NCI-H2227 treated with DMSO at 0.1 percent for 48 hours (cell line): Measurements from ENCODE around the gene SUSD5.
"Not testable (repeated sequence)": the region's sequence is repeated elsewhere in the genome, so short reads cannot be mapped to it uniquely, and the experiment has no call there.

Source experiments
- DNase-seq: peaks from one replicate; lab custom pipeline; 2025; lab: John Stamatoyannopoulos, UW

Gene SUSD5

DNA sequence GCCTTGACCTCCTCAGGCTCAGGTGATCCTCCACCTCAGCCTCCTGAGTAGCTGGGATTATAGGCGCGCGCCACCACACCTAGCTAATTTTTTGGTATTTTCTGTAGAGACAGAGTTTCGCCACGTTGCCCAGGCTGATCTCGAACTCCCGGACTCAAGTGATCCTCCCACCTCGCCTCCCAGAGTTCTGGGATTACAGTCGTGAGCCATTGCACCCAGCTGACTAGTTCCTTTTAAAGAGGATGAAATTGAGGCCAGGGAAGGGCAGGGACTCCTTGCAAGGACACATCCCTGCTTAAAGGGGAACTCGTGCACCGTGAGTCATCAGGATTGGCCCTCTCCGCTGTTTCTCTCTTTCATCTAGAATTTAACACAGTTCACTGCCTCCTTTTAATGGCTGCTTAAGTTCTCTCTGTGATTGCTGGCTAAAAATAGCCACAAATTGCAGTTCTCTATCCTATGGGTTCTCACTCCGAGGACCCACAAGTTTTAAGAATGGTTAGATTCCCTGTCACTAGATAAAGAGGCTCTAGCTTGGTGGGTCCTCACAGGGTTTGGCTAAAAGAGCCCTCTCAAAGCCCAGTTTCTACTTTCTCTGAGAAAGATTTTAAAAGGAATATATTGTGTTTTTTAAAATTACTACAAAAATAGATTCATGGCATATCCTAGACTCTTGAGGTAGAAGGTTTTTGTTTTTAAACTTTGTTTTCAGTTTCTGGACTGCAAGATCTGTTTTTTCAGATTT, 103.4 kb downstream of the SUSD5 start:
- DNase-seq: peak; percentile 70

DNA sequence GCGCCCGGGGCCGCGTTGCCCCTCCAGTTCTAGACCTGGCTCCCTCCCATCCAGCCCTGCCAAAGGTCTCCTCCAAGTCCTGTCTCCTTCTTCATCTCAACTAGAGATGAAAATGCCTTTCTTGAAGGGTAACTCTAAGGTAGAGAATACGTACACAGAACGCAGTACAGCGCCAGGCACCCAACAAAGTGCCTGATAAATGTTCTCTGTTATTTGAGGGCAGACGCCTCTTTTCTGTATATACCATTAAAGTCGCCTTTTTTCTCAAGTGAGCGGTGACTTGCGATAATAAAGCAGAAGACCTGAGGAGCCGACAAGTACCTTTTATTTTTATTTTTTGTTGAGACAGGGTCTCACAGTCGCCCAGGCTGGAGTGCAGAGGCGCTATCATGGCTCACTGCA, 104.0 kb downstream of the SUSD5 start:
- DNase-seq: no peak

DNA sequence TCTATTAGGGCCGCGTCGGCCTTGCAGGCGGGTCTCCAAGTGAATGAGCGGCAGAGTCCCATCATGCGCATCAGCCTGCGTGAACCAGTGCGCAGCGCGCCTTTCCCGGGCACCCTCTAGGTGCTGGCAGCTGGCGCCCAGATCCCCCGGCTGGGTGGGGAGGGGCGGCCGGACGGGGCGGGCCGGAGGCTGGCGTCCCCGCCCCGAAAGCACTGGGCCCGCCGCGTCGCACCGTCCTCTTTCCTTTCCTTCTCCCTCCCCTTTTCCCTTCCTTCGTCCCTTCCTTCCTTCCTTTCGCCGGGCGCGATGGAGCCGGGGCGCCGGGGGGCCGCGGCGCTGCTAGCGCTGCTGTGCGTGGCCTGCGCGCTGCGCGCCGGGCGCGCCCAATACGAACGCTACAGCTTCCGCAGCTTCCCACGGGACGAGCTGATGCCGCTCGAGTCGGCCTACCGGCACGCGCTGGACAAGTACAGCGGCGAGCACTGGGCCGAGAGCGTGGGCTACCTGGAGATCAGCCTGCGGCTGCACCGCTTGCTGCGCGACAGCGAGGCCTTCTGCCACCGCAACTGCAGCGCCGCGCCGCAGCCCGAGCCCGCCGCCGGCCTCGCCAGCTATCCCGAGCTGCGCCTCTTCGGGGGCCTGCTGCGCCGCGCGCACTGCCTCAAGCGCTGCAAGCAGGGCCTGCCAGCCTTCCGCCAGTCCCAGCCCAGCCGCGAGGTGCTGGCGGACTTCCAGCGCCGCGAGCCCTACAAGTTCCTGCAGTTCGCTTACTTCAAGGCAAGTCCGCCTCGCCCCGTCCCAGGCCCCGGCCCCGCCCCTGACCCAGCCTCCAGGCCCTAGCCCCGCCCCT, 104.6 kb downstream of the SUSD5 start, which contains the start of gene CRTAP:
Gene CRTAP, plus strand, starts transcription at position 243 of the 850 bp plus-strand sequence. Its CDS starts 64 bp downstream, at position 307.
- DNase-seq: peak; percentile 63

DNA sequence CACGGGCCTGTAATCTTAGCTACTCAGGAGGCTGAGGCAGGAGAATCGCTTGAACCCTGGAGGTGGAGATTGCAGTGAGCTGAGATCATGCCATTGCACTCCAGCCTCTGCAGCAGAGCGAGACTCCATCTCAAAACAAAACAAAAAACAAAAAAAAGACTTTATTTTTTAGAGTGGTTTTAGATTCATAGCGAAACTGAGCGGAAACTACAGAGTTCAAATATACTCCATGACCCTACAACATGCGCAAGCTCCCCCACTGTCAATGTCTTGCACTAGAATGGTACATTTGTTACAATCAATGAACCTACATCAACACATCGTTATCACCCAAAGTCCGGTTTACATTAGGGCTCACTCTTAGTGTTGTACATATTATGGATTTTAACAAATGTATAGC, 107.0 kb downstream of the SUSD5 start:
- no peak for DNase-seq

DNA sequence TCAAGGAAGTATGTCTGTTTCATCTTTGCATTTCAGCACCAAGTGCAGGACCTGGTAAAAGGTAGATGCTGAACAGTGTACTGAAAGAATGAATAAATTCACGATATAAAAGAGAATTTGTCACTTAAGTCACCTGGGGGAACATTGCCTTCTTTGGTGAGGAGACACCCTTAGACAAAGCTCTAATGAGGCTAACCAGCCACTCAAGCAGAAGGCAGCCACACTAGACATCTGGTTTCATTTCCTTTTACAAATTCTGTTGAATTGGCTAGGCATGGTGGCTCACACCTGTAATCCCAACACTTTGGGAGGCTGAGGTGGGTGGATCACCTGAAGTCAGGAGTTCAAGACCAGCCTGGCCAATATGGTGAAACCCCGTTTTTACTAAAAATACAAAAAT, 111.8 kb downstream of the SUSD5 start:
- not testable (repeated sequence) for DNase-seq

DNA sequence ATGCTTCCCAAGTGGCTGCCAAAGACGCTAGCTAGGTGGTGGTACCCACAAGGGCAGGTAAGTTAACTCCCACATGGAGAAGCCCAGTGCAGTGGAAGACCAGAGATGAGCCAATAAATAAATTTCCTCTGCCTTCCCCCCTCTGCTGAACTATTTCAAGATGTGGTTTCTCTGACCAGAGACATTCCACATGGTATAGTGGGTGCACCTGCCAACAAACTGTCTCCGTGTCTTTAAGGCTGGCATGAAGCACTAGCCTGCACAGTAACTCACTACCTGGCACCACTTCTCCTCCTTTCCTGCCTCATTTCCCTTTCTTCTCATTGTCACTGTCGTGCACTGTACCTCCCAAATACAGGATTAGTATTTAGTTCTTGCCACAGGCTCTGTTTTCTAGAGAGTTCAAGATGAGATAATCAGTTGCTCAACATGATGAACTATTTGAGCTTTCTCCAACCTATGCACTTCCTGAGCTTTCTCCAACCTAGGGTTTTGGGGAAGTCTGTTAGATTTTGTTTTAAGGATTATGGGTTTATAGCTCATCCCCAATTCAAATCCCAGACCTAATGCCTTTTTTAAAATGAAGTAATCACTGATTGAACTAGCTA, 113.2 kb downstream of the SUSD5 start:
- no peak for DNase-seq

DNA sequence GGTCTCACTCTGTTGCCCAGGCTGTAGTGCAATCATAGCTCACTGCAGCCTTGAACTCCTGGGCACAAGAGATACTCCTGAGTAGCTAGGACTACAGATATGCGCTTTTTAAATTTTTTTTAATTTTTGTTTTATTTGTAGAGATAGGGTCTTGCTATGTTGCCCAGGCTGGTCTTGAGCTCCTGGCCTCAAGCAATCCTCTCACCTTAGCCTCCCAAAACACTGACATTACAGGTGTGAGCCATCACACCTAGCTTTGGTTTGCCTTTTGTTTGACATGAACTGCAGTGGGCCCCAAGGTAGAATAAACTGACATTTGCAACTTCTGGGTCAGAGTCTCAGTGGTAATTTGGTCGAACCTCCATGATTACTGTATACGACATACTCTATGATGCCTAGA, 113.8 kb downstream of the SUSD5 start:
- no peak for DNase-seq

DNA sequence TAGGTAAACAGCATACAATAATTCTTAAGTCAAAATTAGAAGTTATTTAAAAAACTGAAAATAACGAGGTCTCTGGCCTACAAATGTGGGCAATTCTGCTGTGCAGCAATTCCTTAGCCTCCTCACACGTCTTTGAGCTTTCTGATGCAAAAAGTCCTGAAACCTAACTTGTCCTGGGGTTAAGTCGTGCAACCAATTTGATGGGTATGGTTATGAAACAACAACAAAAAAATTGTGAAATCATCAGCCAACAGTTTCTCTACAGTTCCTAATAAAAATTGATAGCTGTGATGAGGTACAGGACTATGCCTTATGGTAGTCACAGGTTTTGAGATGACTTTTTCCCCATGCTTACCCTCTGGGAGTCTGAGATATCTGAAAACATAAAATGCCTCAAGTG, 115.1 kb downstream of the SUSD5 start:
- no peak for DNase-seq

DNA sequence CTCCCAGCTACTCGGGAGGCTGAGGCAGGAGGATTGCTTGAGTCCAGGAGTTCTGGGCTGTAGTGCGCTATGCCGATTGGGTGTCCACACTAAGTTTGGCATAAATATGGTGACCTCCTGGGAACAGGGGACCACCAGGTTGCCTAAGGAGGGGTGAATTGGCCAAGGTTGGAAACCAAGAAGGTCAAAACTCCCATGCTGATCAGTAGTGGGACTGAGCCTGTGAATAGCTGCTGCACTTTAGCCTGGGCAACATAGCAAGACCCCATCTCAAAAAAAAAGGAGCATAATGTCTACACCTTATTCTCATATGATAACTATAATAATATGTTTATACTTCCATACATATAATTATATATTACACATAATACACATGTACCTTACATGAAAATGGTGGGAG, 115.6 kb downstream of the SUSD5 start:
- no peak for DNase-seq

DNA sequence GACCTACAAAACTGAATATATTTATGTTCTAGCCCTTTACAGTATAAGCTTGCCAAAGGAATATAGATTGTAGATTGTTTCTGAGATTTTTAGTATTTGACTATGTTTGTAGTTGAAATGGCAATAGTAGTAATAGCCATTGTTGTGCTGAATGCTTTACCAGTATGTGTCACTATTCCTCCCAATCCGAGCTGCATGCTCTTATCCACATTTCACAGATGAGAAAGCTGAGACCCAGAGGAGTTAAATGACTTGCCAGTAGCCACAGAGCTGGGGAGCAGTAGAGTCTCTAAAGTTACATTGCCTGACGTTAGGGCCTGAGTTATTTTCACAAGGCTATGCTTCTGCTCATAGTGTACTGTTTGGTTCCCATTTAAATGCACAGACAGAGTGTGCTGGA, 118.4 kb downstream of the SUSD5 start:
- DNase-seq: no peak
